ENCODE measurements around the gene TRDMT1. TPM values are rescaled to one million over a fixed set of nuclear protein-coding genes. Genes with fewer than 3 reads are reported as not detected.
A peak's percentile ranks its signal among the peaks of the same experiment; 100 is the strongest.

Gene TRDMT1
- total and polyA plus RNA-seq, 3 experiments from 2014 or later = 7.3 to 9.8 (median 8.3) TPM

DNA sequence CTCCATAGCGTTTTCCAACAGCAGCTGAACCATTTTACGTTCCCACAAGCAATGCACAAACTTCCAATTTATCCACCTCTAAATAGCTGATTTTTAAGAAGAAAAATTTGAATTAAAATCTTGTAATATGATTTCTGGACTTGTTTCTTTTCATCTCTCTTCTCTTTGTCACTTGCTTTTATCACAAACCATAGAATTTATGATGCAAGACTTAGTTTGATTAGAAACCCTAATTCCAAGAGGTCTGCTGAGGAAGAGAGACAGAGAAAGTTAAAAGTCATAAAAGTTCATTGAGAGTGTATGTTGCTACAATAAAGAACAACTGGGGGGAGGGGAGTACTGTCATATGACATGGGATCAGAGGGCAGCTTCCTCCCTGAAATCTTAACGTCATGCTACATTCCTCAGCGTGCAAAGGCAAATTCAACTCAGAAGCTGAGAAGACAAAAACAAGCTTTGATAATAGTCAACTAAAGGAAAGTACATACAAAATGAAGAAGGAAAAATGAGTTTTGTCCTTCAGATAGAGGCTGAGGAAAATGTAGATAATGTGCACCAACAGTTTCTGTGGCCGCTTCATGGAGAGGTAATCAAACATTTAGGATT is 53.5 kb downstream of the TRDMT1 start:
- Histone ChIP-seq H3K4me3 (ENCODE audit: low read length) (no peak overlapping the region), H3K27ac (ENCODE audit: low read depth, low read length) (no peak overlapping the region), H3K27me3 (ENCODE audit: insufficient read depth, low read length, poor library complexity, severe bottlenecking) (no peaks in the 10 kb centered on the region), H3K4me1 (ENCODE audit: insufficient read depth, low read length) (no peaks in the 10 kb centered on the region), H3K9me3 (ENCODE audit: low read length) (no peaks in the 10 kb centered on the region), H3K36me3 (ENCODE audit: insufficient read depth, low read length) (no peaks in the 10 kb centered on the region)
- Mint-ChIP-seq H3K27me3 (no peaks in the 10 kb centered on the region), H3K36me3 (peaks cover 0 to 23% (median 17%) of the 10 kb centered on the region in 3 donors), H3K4me1 (peaks cover 4 to 12% (median 6%) of the 10 kb centered on the region in 3 donors), H3K9me3 (no peaks in the 10 kb centered on the region), H3K4me3 (no peak overlapping the region), H3K27ac (no peak overlapping the region)
- no peak for DNase-seq
- ChIA-PET POLR2A (interaction anchor here (0.6 kb wide), 1 partner anchor 73 kb away, joined by 5 read pairs; no protein-coding TSS in a partner anchor), CTCF (no interaction called here)

DNA sequence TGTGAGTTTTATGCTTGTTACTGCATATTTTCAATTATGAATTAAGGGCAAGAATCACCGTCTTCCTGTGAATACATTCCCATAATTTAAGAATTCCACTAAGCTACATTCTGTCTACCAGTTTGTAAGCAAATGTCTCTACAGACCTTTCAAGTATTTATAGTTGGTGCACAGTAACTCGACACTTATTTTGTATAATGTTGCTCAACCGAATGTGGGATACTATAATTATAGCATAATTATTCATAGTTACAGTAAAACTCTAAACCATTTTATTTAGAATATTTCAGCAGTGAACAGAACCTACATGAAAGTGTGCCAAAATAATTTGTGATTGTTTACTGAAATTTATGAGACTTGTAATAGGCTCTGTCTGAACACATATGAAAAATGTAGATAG is 54.6 kb downstream of the TRDMT1 start:
- Histone ChIP-seq H3K27me3 (ENCODE audit: insufficient read depth, low read length, poor library complexity, severe bottlenecking) (no peaks in the 10 kb centered on the region), H3K27ac (ENCODE audit: low read depth, low read length) (no peak overlapping the region), H3K4me1 (ENCODE audit: insufficient read depth, low read length) (no peaks in the 10 kb centered on the region), H3K4me3 (ENCODE audit: low read length) (no peak overlapping the region), H3K36me3 (ENCODE audit: insufficient read depth, low read length) (no peaks in the 10 kb centered on the region), H3K9me3 (ENCODE audit: low read length) (no peaks in the 10 kb centered on the region)
- CTCF ChIA-PET = no interaction called here
- H3K27me3 Mint-ChIP-seq = no peaks in the 10 kb centered on the region
- no peak for DNase-seq
- POLR2A ChIA-PET = no interaction called here
- no peak overlapping the region for H3K4me3 Mint-ChIP-seq
- H3K27ac Mint-ChIP-seq = no peak overlapping the region
- peaks cover 4 to 12% (median 6%) of the 10 kb centered on the region in 3 donors for H3K4me1 Mint-ChIP-seq
- H3K9me3 Mint-ChIP-seq = no peaks in the 10 kb centered on the region
- peaks cover 0 to 15% (median 13%) of the 10 kb centered on the region in 3 donors for H3K36me3 Mint-ChIP-seq

DNA sequence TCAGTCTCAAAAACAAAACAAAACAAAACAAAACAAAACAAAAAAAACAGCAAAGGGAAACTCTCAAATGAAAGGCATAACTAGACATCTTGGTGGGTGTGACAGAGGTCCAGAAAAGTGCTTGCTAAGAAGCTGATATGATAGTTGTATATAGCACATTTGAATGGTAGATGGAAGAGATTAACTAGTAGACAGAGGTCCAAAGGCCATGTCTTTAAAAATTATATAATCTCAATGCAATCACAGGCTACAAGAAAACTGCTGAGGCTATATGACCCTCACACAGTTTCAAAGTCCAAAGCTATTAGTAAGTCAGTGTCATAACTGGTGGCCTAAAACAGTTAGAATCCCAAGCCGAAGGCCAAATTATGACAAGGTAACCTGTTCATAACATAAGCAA is 56.2 kb downstream of the TRDMT1 start:
- no peak for DNase-seq
- Mint-ChIP-seq H3K36me3 (peaks cover 4 to 13% (median 8%) of the 10 kb centered on the region in 3 donors), H3K4me1 (peaks cover 4 to 20% (median 10%) of the 10 kb centered on the region in 3 donors), H3K27me3 (no peaks in the 10 kb centered on the region), H3K27ac (peak overlapping the region in 1 of 8 donors; percentile 72), H3K9me3 (peaks cover 0 to 3% (median 0%) of the 10 kb centered on the region in 5 donors), H3K4me3 (no peak overlapping the region)
- H3K27ac ChIP-seq (ENCODE audit: low read depth, low read length) = no peak overlapping the region
- H3K27me3 ChIP-seq (ENCODE audit: insufficient read depth, low read length, poor library complexity, severe bottlenecking) = no peaks in the 10 kb centered on the region
- H3K4me3 ChIP-seq (ENCODE audit: low read length) = no peak overlapping the region
- POLR2A ChIA-PET = no interaction called here
- CTCF ChIA-PET = interaction anchor here (0.9 kb wide), 1 partner anchor 85 kb away, joined by 3 read pairs; no protein-coding TSS in a partner anchor
- H3K36me3 ChIP-seq (ENCODE audit: insufficient read depth, low read length) = no peaks in the 10 kb centered on the region
- H3K4me1 ChIP-seq (ENCODE audit: insufficient read depth, low read length) = no peaks in the 10 kb centered on the region
- H3K9me3 ChIP-seq (ENCODE audit: low read length) = no peaks in the 10 kb centered on the region

DNA sequence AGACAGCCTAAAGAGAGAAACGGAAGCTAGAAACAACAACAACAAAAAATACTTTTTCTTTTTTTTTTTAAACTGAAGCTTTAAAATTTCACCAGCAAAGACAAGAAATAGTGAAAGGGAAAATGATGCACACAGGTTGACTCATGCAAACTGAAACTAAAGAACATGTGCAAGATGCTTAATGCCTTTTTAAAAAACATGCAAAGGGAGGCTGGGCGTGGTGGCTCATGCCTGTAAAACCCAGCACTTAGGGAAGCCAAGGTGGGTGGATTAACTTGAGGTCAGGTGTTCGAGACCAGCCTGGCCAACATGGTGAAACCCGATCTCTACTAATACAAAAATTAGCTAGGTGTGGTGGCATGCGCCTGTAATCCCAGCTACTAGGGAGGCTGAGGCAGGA is 56.7 kb downstream of the TRDMT1 start:
- CTCF ChIA-PET = interaction anchor here (0.9 kb wide), 1 partner anchor 86 kb away, joined by 3 read pairs; no protein-coding TSS in a partner anchor
- Histone ChIP-seq H3K27ac (ENCODE audit: low read depth, low read length) (no peak overlapping the region), H3K4me3 (ENCODE audit: low read length) (no peak overlapping the region), H3K27me3 (ENCODE audit: insufficient read depth, low read length, poor library complexity, severe bottlenecking) (no peaks in the 10 kb centered on the region), H3K9me3 (ENCODE audit: low read length) (no peaks in the 10 kb centered on the region), H3K36me3 (ENCODE audit: insufficient read depth, low read length) (no peaks in the 10 kb centered on the region), H3K4me1 (ENCODE audit: insufficient read depth, low read length) (no peaks in the 10 kb centered on the region)
- Mint-ChIP-seq H3K27me3 (no peaks in the 10 kb centered on the region), H3K4me3 (no peak overlapping the region), H3K9me3 (peaks cover 0 to 3% (median 0%) of the 10 kb centered on the region in 5 donors), H3K4me1 (peaks cover 4 to 20% (median 10%) of the 10 kb centered on the region in 3 donors), H3K36me3 (peaks cover 4 to 12% (median 8%) of the 10 kb centered on the region in 3 donors), H3K27ac (peak overlapping the region in 1 of 8 donors; percentile 50)
- no peak for DNase-seq
- POLR2A ChIA-PET = no interaction called here

DNA sequence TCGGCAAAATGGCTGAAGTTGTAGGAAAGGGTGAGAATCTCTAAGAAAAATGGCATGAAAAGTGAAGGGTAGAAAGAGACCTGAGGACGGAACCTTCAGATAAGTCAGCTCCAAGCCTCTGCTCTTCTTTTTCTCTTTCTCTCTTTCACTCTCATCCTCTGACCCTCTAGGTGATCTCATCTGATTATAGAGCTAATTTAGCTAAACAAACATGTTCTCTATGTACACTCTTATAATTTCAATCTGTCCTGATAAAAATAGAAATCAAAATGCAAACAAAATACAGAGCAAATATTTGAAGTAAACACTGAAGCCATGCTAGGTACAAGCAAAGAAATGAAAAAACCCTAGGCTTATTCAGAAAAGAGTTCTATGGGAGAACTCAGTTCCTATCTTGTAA is 57.4 kb downstream of the TRDMT1 start:
- Mint-ChIP-seq H3K36me3 (peaks cover 4 to 9% (median 5%) of the 10 kb centered on the region in 3 donors), H3K9me3 (peaks cover 0 to 3% (median 0%) of the 10 kb centered on the region in 5 donors), H3K4me1 (peaks cover 4 to 20% (median 10%) of the 10 kb centered on the region in 3 donors), H3K27ac (peak overlapping the region in 1 of 8 donors; percentile 48), H3K27me3 (no peaks in the 10 kb centered on the region), H3K4me3 (no peak overlapping the region)
- ChIA-PET CTCF (interaction anchor here (0.9 kb wide), 1 partner anchor 87 kb away, joined by 3 read pairs; no protein-coding TSS in a partner anchor), POLR2A (no interaction called here)
- H3K4me3 ChIP-seq (ENCODE audit: low read length) = no peak overlapping the region
- no peak overlapping the region for H3K27ac ChIP-seq (ENCODE audit: low read depth, low read length)
- H3K36me3 ChIP-seq (ENCODE audit: insufficient read depth, low read length) = no peaks in the 10 kb centered on the region
- no peak for DNase-seq
- no peaks in the 10 kb centered on the region for H3K27me3 ChIP-seq (ENCODE audit: insufficient read depth, low read length, poor library complexity, severe bottlenecking)
- no peaks in the 10 kb centered on the region for H3K9me3 ChIP-seq (ENCODE audit: low read length)
- H3K4me1 ChIP-seq (ENCODE audit: insufficient read depth, low read length) = no peaks in the 10 kb centered on the region

DNA sequence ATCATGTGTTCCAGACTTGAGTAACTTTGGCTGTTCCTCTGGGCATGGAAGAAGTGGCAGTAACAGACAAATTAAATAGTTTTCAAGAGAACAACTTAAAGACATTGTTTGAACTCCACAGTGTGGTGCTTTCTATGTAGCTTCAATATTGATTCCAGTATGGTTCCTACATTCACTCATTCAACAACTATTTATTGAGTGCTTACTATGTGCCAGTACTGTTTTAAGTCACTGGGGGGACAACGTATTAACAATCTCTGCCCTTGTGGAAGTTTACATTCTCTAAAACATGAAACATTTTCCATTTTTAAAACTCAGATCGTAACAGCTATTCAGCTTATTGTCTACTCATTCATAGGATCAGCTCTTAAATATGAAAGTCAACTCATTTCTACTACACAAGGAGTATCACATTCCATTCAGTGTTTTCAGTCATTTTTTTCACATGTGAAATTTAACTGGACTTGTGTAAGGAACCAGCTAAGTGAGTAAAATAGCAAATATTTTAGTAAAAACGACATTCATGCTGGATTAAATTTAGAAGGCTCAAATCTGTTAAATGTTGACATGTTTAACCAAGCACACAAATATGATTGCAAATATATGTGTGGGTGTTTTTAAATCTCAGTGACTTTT is 58.3 kb downstream of the TRDMT1 start:
- Histone ChIP-seq H3K27me3 (ENCODE audit: insufficient read depth, low read length, poor library complexity, severe bottlenecking) (no peaks in the 10 kb centered on the region), H3K36me3 (ENCODE audit: insufficient read depth, low read length) (no peaks in the 10 kb centered on the region), H3K4me1 (ENCODE audit: insufficient read depth, low read length) (no peaks in the 10 kb centered on the region), H3K27ac (ENCODE audit: low read depth, low read length) (no peak overlapping the region), H3K9me3 (ENCODE audit: low read length) (no peaks in the 10 kb centered on the region), H3K4me3 (ENCODE audit: low read length) (no peak overlapping the region)
- Mint-ChIP-seq H3K9me3 (peaks cover 0 to 3% (median 0%) of the 10 kb centered on the region in 5 donors), H3K36me3 (peaks cover 4 to 9% (median 5%) of the 10 kb centered on the region in 3 donors), H3K4me1 (peaks cover 4 to 20% (median 10%) of the 10 kb centered on the region in 3 donors), H3K27ac (no peak overlapping the region), H3K27me3 (no peaks in the 10 kb centered on the region), H3K4me3 (no peak overlapping the region)
- no peak for DNase-seq
- POLR2A ChIA-PET = no interaction called here
- CTCF ChIA-PET = no interaction called here

DNA sequence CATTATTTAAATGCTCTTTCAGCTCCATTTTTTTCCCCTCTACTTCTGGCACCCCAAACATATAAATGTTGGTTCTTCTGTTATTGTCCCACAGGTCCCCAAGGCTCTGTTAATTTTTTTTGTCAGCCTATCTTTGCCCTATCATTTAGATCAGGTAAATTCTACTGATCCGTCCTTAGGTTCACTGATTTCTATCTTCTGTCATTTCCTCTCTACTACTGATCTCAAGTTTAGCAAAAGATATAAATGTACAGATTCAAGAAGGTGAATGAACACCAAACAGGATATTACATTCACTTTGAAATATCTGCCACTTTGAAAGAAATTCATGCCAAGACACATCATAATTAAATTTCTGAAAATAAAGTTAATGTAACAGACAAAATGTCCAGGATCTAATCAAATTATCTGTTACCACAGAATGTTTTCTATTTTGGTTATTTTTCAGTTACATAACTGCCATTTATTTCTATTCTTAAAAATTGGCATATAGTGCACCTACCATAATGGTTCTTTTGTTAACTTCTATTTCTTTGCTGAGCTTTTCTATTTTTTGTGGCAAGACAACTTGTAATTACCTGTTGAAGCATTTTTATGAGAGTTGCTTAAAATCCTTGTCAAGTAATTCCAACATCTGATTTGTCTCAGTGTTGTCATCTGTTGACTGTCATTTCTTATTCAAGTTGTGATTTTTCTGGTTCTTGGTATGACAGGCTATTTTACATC is 59.8 kb downstream of the TRDMT1 start:
- H3K27me3 Mint-ChIP-seq = no peaks in the 10 kb centered on the region
- no peaks in the 10 kb centered on the region for H3K36me3 ChIP-seq (ENCODE audit: insufficient read depth, low read length)
- ChIA-PET POLR2A (no interaction called here), CTCF (no interaction called here)
- no peaks in the 10 kb centered on the region for H3K4me1 ChIP-seq (ENCODE audit: insufficient read depth, low read length)
- peaks cover 0 to 5% (median 4%) of the 10 kb centered on the region in 3 donors for H3K36me3 Mint-ChIP-seq
- H3K27me3 ChIP-seq (ENCODE audit: insufficient read depth, low read length, poor library complexity, severe bottlenecking) = no peaks in the 10 kb centered on the region
- H3K27ac ChIP-seq (ENCODE audit: low read depth, low read length) = no peak overlapping the region
- peak overlapping the region in 2 of 8 donors; percentile 0 to 16 for H3K27ac Mint-ChIP-seq
- no peak overlapping the region for H3K4me3 ChIP-seq (ENCODE audit: low read length)
- DNase-seq = no peak
- peaks cover 4 to 20% (median 10%) of the 10 kb centered on the region in 3 donors for H3K4me1 Mint-ChIP-seq
- no peaks in the 10 kb centered on the region for H3K9me3 ChIP-seq (ENCODE audit: low read length)
- no peak overlapping the region for H3K4me3 Mint-ChIP-seq
- H3K9me3 Mint-ChIP-seq = peaks cover 0 to 3% (median 0%) of the 10 kb centered on the region in 5 donors

DNA sequence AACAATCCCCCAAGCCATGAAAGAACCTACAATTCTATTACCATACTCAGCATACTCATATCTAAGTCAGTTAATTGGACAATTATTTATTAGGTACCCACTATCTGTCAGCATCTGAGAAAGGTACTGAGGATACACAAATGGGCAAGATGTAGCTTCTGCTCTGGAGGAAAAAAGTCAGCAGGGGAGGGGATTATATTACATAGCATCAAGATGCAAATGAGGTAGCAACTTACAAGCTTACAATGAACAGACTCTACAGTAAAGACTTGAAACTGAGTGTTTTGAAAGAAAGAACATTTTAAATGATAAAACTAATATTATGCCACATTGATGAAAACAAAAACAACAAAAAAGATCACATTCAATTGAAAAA is 61.1 kb downstream of the TRDMT1 start:
- DNase-seq = no peak
- no peaks in the 10 kb centered on the region for H3K27me3 ChIP-seq (ENCODE audit: insufficient read depth, low read length, poor library complexity, severe bottlenecking)
- Mint-ChIP-seq H3K36me3 (peaks cover 0 to 4% (median 3%) of the 10 kb centered on the region in 3 donors), H3K27ac (no peak overlapping the region), H3K4me3 (no peak overlapping the region), H3K27me3 (no peaks in the 10 kb centered on the region), H3K4me1 (peaks cover 4 to 20% (median 10%) of the 10 kb centered on the region in 3 donors), H3K9me3 (peaks cover 0 to 3% (median 0%) of the 10 kb centered on the region in 5 donors)
- no peak overlapping the region for H3K4me3 ChIP-seq (ENCODE audit: low read length)
- no peak overlapping the region for H3K27ac ChIP-seq (ENCODE audit: low read depth, low read length)
- H3K36me3 ChIP-seq (ENCODE audit: insufficient read depth, low read length) = no peaks in the 10 kb centered on the region
- H3K9me3 ChIP-seq (ENCODE audit: low read length) = no peaks in the 10 kb centered on the region
- ChIA-PET CTCF (no interaction called here), POLR2A (no interaction called here)
- no peaks in the 10 kb centered on the region for H3K4me1 ChIP-seq (ENCODE audit: insufficient read depth, low read length)
